SJSA1 (cell line): Measurements from ENCODE around the gene AMBN. TPM values are rescaled to one million over a fixed set of nuclear protein-coding genes. Genes with fewer than 3 reads are reported as not detected.

Source experiments
- total RNA-seq: library from RNA; depleted of rRNA; stranded (reverse); fragments of >200 nt; shearing (Covaris generic); gene quantifications from 2 replicates; pipeline ENCODE4 v1.2.3, GENCODE V29; 2014; rRNA removed

The AMBN gene
- total RNA-seq, 1 experiment from 2014 or later, result not detected

Other genes starting within 250 kb of the AMBN start
- not detected in 2 replicates for gene SMR3A, start 231.5 kb upstream of the AMBN start, total RNA-seq
- not detected in 2 replicates for gene SMR3B, start 209.1 kb upstream of the AMBN start, total RNA-seq
- not detected in 2 replicates for gene OPRPN, start 194.3 kb upstream of the AMBN start, total RNA-seq
- gene MUC7, start 120.1 kb upstream of the AMBN start, total RNA-seq, result not detected in 2 replicates
- gene AMTN, start 73.7 kb upstream of the AMBN start, total RNA-seq, result not detected in 2 replicates
- not detected in 2 replicates for gene ENAM, start 36.5 kb downstream of the AMBN start, total RNA-seq
- not detected in 2 replicates for gene JCHAIN, start 74.3 kb downstream of the AMBN start, total RNA-seq
- gene UTP3, start 96.3 kb downstream of the AMBN start, total RNA-seq, result 12.7 and 18.1 TPM in 2 replicates
- 13.9 and 21.1 TPM in 2 replicates for gene RUFY3, start 129.7 kb downstream of the AMBN start, total RNA-seq
- 82.1 and 100 TPM in 2 replicates for gene GRSF1, start 247.6 kb downstream of the AMBN start, total RNA-seq